Mucosa of rectum (tissue), 2 donors: ENCODE results near the gene HRH4.

Experiments used
- H3K27ac ChIP-seq, 2 donors: one replicate each; pipeline ENCODE4 v1.7.0; 2013; ENCODE audit warnings: inconsistent platforms in 2 of 2, low read depth in 2 of 2, low read length in 2 of 2
- H3K27me3 ChIP-seq, 2 donors: one replicate each; pipeline ENCODE4 v1.7.0; 2013; ENCODE audit warnings: low read length in 2 of 2; ENCODE audit not compliant: control insufficient read depth in 2 of 2, insufficient read depth in 2 of 2
- H3K36me3 ChIP-seq, 2 donors: one replicate each; pipeline ENCODE4 v1.7.0; 2013; ENCODE audit warnings: low read length in 2 of 2; ENCODE audit not compliant: control insufficient read depth in 2 of 2, insufficient read depth in 2 of 2
- H3K4me1 ChIP-seq, 2 donors: one replicate each; pipeline ENCODE4 v1.7.0; 2013; ENCODE audit warnings: low read length in 2 of 2, mild to moderate bottlenecking in 1 of 2; ENCODE audit not compliant: control insufficient read depth in 2 of 2, insufficient read depth in 2 of 2
- H3K4me3 ChIP-seq, 2 donors: one replicate each; pipeline ENCODE4 v1.7.0; 2013; ENCODE audit warnings: low read length in 2 of 2
- H3K9ac ChIP-seq, 2 donors: one replicate each; pipeline ENCODE4 v1.7.0; 2013; ENCODE audit warnings: low read length in 2 of 2, low read depth in 1 of 2, mild to moderate bottlenecking in 1 of 2
- H3K9me3 ChIP-seq, 2 donors: one replicate each; pipeline ENCODE4 v1.7.0; 2013; ENCODE audit warnings: low read length in 2 of 2; ENCODE audit not compliant: control insufficient read depth in 2 of 2
- donor health status: healthy.
- donor health status: Normal muscosa, but diverticular disease.

Gene HRH4

GRCh38 chr18:24429188-24429587 lies 31.2 kb upstream of the HRH4 start:
- Histone ChIP-seq H3K27ac (no peak overlapping the region), H3K36me3 (peaks cover 0 to 3% of the 10 kb centered on the region in 2 donors), H3K27me3 (no peaks in the 10 kb centered on the region), H3K4me1 (peaks cover 2 to 8% of the 10 kb centered on the region in 2 donors), H3K4me3 (no peak overlapping the region), H3K9me3 (peaks cover 0 to 6% of the 10 kb centered on the region in 2 donors), H3K9ac (no peak overlapping the region)

DNA sequence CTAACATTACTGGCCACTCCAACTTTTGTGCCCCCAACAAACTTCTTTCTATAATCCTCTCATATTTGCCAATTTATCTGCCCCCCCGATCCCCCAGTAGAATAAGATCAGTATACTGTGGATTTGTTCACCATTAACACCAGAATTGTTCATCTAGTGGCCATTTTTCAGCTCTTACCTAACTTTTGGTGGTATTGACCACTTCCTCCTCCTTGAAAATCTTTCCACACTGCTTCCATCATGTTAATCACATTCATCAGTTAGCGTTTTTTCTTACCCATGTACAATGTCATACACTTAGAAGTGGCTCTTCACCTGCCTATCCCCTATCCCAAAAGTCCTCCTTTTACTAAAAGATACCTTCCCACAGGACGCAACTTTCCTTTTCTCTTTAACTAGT lies 27.8 kb upstream of the HRH4 start:
- Histone ChIP-seq H3K4me3 (no peak overlapping the region), H3K9me3 (no peaks in the 10 kb centered on the region), H3K36me3 (peaks cover 0 to 3% of the 10 kb centered on the region in 2 donors), H3K9ac (no peak overlapping the region), H3K27me3 (no peaks in the 10 kb centered on the region), H3K27ac (no peak overlapping the region), H3K4me1 (peaks cover 0 to 2% of the 10 kb centered on the region in 2 donors)

DNA sequence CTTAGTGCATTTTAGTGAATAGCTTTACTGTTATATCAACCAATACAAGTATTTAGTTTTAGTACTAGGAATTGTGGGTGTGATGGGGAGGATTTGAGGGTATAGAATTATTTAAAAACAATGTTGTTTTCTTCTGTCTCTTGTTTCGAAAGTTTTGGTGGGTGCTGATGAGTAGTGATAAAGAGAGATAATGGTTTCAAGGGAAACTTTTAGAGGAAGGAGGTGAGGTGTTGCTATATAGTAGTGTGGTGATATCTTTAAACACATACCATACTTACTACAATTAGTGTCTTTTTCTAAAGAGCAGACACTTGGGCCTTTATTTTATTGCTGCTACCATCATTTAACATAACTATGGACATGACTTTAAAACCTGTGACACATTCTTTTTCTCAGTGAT lies 23.5 kb upstream of the HRH4 start:
- H3K36me3 ChIP-seq: peaks cover 5 to 11% of the 10 kb centered on the region in 2 donors
- no peak overlapping the region for H3K4me3 ChIP-seq

DNA sequence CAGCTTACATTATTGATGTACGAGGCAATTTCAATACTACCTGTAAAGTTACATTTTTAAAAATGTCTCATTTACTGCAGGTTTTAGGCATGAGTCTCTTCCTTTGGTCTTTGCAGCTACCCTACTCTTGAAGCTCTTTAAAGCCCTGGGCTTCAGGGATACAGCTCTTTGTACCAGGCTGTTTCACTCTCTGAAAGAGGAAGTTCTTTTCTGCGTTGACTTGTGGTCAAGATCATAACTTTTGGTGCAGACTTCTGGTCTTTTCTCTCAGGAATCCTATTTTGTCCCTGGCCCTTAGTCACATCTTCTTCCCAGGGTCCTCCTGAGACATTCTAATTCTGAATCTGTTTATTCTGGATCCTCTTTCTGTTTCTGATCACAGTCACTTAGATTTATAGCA lies 16.6 kb upstream of the HRH4 start:
- Histone ChIP-seq H3K9ac (no peak overlapping the region), H3K4me1 (peaks cover 0 to 5% of the 10 kb centered on the region in 2 donors), H3K27me3 (no peaks in the 10 kb centered on the region), H3K27ac (no peak overlapping the region), H3K36me3 (peaks cover 10 to 26% of the 10 kb centered on the region in 2 donors), H3K4me3 (no peak overlapping the region), H3K9me3 (no peaks in the 10 kb centered on the region)

More for the DNA sequence above, 23.5 kb upstream of the HRH4 start:
- Histone ChIP-seq H3K4me1 (no peaks in the 10 kb centered on the region), H3K27ac (no peak overlapping the region), H3K27me3 (no peaks in the 10 kb centered on the region), H3K9ac (no peak overlapping the region), H3K9me3 (no peaks in the 10 kb centered on the region)

- no peak overlapping the region for H3K9ac ChIP-seq
- H3K36me3 ChIP-seq: peaks cover 18 to 33% of the 10 kb centered on the region in 2 donors
- H3K4me3 ChIP-seq: no peak overlapping the region
- H3K27me3 ChIP-seq: no peaks in the 10 kb centered on the region
- no peaks in the 10 kb centered on the region for H3K9me3 ChIP-seq
- H3K4me1 ChIP-seq: peaks cover 0 to 5% of the 10 kb centered on the region in 2 donors
- no peak overlapping the region for H3K27ac ChIP-seq
These were observed 14.0 kb upstream of the HRH4 start for GRCh38 chr18:24446453-24446852.

- Histone ChIP-seq H3K36me3 (peaks cover 14 to 32% of the 10 kb centered on the region in 2 donors), H3K27me3 (no peaks in the 10 kb centered on the region), H3K4me1 (peaks cover 0 to 5% of the 10 kb centered on the region in 2 donors), H3K4me3 (no peak overlapping the region), H3K9ac (no peak overlapping the region), H3K9me3 (no peaks in the 10 kb centered on the region), H3K27ac (no peak overlapping the region)
These were observed 13.4 kb upstream of the HRH4 start for GRCh38 chr18:24446953-24447538.

DNA sequence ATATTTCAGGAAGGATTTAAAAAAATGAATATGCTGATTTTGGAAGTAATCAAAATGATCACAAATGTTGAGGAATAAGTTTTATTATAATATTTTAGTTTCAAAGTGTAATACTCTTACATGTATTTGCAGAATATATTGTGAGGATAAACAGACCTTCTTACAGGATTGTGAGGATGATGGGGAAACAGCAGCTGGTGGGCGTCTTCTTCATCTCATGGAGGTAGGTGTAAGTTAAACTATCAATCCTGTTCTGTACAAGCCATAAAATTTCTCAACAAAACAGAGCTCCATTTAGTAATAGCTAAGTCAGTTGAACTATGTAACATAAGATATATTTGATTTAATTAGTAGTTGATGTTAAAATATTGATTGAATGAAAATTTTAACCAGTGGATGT lies 12.5 kb upstream of the HRH4 start:
- Histone ChIP-seq H3K27ac (no peak overlapping the region), H3K4me3 (no peak overlapping the region), H3K9ac (no peak overlapping the region), H3K9me3 (no peaks in the 10 kb centered on the region), H3K4me1 (peaks cover 0 to 5% of the 10 kb centered on the region in 2 donors), H3K36me3 (peaks cover 11 to 32% of the 10 kb centered on the region in 2 donors), H3K27me3 (no peaks in the 10 kb centered on the region)

GRCh38 chr18:24456549-24456948 lies 3.9 kb upstream of the HRH4 start:
- no peak overlapping the region for H3K27ac ChIP-seq
- H3K4me3 ChIP-seq: no peak overlapping the region
- no peaks in the 10 kb centered on the region for H3K9me3 ChIP-seq
- no peaks in the 10 kb centered on the region for H3K4me1 ChIP-seq
- H3K36me3 ChIP-seq: peaks cover 0 to 1% of the 10 kb centered on the region in 2 donors
- no peak overlapping the region for H3K9ac ChIP-seq
- no peaks in the 10 kb centered on the region for H3K27me3 ChIP-seq

DNA sequence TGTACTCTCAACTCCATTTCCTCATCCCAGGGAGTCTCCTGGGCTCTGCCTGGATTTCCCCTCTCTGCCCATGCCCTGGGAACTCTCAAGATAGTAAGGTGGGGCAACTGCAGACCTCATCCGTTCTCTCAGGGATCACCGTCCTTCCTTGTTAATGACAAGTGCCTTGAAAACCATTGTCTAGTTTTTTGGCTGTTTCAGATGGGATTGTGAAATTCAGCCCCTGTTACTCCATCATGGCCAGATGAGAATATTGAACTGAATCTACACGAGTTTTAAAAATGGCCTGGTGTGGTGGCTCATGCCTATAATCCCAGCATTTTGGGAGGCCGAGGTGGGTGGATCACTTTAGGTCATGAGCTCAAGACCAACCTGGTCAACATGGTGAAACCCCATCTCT lies 665 bp upstream of the HRH4 start:
- H3K4me1 ChIP-seq: no peaks in the 10 kb centered on the region
- H3K36me3 ChIP-seq: no peaks in the 10 kb centered on the region
- H3K27ac ChIP-seq: no peak overlapping the region
- no peak overlapping the region for H3K4me3 ChIP-seq
- H3K27me3 ChIP-seq: no peaks in the 10 kb centered on the region
- no peak overlapping the region for H3K9ac ChIP-seq
- no peaks in the 10 kb centered on the region for H3K9me3 ChIP-seq

GRCh38 chr18:24461996-24462395 lies 1.6 kb downstream of the HRH4 start:
- no peak overlapping the region for H3K9ac ChIP-seq
- no peaks in the 10 kb centered on the region for H3K27me3 ChIP-seq
- no peaks in the 10 kb centered on the region for H3K4me1 ChIP-seq
- no peak overlapping the region for H3K27ac ChIP-seq
- H3K9me3 ChIP-seq: no peaks in the 10 kb centered on the region
- no peak overlapping the region for H3K4me3 ChIP-seq
- no peaks in the 10 kb centered on the region for H3K36me3 ChIP-seq
